Measurements from ENCODE around the gene ZNF763.

The ZNF763 gene

GRCh38 chr19:11964858-11965645, at the start of gene ZNF763:
ZNF763 (plus strand) TSS chr19:11965040; CDS start chr19:11965209, 169 bp downstream.
- ATAC-seq, result peak; percentile 96
- TF ChIP-seq, protein P1, sequence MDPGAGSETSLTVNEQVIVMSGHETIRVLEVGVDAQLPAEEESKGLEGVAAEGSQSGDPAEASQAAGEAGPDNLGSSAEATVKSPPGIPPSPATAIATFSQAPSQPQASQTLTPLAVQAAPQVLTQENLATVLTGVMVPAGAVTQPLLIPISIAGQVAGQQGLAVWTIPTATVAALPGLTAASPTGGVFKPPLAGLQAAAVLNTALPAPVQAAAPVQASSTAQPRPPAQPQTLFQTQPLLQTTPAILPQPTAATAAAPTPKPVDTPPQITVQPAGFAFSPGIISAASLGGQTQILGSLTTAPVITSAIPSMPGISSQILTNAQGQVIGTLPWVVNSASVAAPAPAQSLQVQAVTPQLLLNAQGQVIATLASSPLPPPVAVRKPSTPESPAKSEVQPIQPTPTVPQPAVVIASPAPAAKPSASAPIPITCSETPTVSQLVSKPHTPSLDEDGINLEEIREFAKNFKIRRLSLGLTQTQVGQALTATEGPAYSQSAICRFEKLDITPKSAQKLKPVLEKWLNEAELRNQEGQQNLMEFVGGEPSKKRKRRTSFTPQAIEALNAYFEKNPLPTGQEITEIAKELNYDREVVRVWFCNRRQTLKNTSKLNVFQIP (CRISPR knock-in tag; IDR thresholded peaks at IDR 0.05; ENCODE audit: borderline replicate concordance, low read depth), result no peak
- TF ChIP-seq BACH2 (CRISPR knock-in tag; IDR thresholded peaks at IDR 0.05; ENCODE audit: borderline replicate concordance) (no peak), TCF4 (CRISPR knock-in tag; IDR thresholded peaks at IDR 0.05; ENCODE audit: borderline replicate concordance) (no peak), PPARA (CRISPR knock-in tag; IDR thresholded peaks at IDR 0.05; ENCODE audit: borderline replicate concordance) (no peak), ZFP3 (CRISPR knock-in tag; IDR thresholded peaks at IDR 0.05) (no peak), SNAI2 (CRISPR knock-in tag; IDR thresholded peaks at IDR 0.05) (no peak), TOX (CRISPR knock-in tag; IDR thresholded peaks at IDR 0.05; ENCODE audit: borderline replicate concordance) (no peak), ZNF8 (CRISPR knock-in tag; IDR thresholded peaks at IDR 0.05) (no peak), CSDC2 (CRISPR knock-in tag; IDR thresholded peaks at IDR 0.05) (no peak), GLIS3 (CRISPR knock-in tag; IDR thresholded peaks at IDR 0.05) (no peak), ISL1 (CRISPR knock-in tag; IDR thresholded peaks at IDR 0.05) (no peak), ZFP30 (CRISPR knock-in tag; IDR thresholded peaks at IDR 0.05) (no peak)
- TF ChIP-seq, protein P2, sequence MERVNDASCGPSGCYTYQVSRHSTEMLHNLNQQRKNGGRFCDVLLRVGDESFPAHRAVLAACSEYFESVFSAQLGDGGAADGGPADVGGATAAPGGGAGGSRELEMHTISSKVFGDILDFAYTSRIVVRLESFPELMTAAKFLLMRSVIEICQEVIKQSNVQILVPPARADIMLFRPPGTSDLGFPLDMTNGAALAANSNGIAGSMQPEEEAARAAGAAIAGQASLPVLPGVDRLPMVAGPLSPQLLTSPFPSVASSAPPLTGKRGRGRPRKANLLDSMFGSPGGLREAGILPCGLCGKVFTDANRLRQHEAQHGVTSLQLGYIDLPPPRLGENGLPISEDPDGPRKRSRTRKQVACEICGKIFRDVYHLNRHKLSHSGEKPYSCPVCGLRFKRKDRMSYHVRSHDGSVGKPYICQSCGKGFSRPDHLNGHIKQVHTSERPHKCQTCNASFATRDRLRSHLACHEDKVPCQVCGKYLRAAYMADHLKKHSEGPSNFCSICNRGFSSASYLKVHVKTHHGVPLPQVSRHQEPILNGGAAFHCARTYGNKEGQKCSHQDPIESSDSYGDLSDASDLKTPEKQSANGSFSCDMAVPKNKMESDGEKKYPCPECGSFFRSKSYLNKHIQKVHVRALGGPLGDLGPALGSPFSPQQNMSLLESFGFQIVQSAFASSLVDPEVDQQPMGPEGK (CRISPR knock-in tag; IDR thresholded peaks at IDR 0.05; ENCODE audit: borderline replicate concordance), result no peak
- TF ChIP-seq, protein P3, sequence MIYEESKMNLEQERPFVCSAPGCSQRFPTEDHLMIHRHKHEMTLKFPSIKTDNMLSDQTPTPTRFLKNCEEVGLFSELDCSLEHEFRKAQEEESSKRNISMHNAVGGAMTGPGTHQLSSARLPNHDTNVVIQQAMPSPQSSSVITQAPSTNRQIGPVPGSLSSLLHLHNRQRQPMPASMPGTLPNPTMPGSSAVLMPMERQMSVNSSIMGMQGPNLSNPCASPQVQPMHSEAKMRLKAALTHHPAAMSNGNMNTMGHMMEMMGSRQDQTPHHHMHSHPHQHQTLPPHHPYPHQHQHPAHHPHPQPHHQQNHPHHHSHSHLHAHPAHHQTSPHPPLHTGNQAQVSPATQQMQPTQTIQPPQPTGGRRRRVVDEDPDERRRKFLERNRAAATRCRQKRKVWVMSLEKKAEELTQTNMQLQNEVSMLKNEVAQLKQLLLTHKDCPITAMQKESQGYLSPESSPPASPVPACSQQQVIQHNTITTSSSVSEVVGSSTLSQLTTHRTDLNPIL (CRISPR knock-in tag; IDR thresholded peaks at IDR 0.05; ENCODE audit: low read depth), result no peak

DNA sequence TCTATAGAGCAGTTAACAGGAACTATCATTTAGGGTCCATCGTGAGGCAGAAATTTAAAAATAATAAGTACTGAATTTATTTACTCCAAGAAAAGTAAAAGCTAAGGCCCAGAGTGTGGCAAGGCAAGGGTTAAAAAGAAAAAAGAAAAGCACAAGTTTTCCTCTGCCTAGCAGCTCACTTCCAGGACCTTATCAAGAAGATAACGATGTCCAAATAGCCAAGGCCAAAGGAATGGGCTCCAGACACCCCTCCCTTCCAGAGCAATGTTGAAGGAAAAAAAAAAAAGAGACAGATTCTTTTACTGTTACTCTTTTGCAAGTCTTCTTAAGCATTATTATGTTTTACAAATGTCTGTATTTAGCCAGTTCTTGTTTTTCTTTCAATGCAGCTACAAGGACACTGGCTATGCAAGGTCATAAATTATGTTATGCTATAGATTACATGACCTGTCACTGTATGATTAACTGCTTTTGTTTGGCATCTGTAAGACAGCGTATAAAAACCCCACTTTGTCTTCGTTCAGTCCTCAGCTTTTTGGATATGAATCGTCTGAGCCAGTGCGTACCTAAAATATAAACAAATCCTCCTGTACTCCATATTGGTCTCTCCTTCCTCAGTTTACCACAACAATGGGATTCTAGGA, 42.9 kb upstream of the ZNF763 start:
- no peak for TF ChIP-seq TOX (CRISPR knock-in tag; IDR thresholded peaks at IDR 0.05; ENCODE audit: borderline replicate concordance)
- no peak for TF ChIP-seq TSHZ2 (CRISPR knock-in tag; IDR thresholded peaks at IDR 0.05)
- TF ChIP-seq ZFP30 (CRISPR knock-in tag; IDR thresholded peaks at IDR 0.05), result no peak
- no peak for TF ChIP-seq RARB (CRISPR knock-in tag; IDR thresholded peaks at IDR 0.05)
- TF ChIP-seq ARNTL (CRISPR knock-in tag; IDR thresholded peaks at IDR 0.05; ENCODE audit: borderline replicate concordance, low read depth), result no peak
- TF ChIP-seq CSRNP3 (CRISPR knock-in tag; IDR thresholded peaks at IDR 0.05), result no peak
- TF ChIP-seq ZNF70 (CRISPR knock-in tag; IDR thresholded peaks at IDR 0.05), result no peak
- no peak for TF ChIP-seq ISL1 (CRISPR knock-in tag; IDR thresholded peaks at IDR 0.05)
- no peak for TF ChIP-seq ZFP3 (CRISPR knock-in tag; IDR thresholded peaks at IDR 0.05)
- no peak for TF ChIP-seq CSDC2 (CRISPR knock-in tag; IDR thresholded peaks at IDR 0.05)
- TF ChIP-seq, protein P2 (CRISPR knock-in tag; IDR thresholded peaks at IDR 0.05; ENCODE audit: borderline replicate concordance), result no peak
- no peak for ATAC-seq

Measured in SK-N-SH treated with all-trans-retinoic acid at 6 μM for 48 hours (cell line).